ENCODE results near the gene SLC22A23.

DNA sequence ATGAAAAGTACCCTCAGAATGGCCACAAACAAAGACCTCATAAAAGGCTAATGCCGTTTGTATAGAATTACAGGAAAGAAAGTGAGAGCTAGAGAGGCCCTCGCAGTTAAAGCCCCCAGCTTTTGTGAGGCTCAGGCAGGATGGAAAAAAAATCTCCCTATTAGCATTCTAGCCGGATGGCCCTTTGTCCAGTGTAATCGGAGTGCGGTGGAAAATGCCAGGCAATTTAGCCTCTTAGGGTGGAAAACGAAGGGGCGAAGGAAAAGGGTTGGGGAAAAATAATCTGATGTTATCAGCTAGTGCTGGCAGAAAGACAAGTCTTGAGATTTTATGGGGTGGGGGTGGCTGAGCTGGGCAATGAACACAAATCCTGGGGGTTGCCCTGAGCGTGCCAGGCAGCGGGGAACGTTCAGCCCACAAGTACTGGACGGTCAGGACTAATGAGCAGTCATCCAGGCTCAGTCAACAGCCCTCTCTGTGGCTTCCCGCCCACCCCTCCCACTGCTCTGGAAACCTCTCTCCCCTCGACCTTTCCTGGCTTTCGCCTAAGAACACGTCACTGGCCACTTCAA, 105.7 kb downstream of the SLC22A23 start:
- TF ChIP-seq, protein P1, sequence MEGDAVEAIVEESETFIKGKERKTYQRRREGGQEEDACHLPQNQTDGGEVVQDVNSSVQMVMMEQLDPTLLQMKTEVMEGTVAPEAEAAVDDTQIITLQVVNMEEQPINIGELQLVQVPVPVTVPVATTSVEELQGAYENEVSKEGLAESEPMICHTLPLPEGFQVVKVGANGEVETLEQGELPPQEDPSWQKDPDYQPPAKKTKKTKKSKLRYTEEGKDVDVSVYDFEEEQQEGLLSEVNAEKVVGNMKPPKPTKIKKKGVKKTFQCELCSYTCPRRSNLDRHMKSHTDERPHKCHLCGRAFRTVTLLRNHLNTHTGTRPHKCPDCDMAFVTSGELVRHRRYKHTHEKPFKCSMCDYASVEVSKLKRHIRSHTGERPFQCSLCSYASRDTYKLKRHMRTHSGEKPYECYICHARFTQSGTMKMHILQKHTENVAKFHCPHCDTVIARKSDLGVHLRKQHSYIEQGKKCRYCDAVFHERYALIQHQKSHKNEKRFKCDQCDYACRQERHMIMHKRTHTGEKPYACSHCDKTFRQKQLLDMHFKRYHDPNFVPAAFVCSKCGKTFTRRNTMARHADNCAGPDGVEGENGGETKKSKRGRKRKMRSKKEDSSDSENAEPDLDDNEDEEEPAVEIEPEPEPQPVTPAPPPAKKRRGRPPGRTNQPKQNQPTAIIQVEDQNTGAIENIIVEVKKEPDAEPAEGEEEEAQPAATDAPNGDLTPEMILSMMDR (IDR thresholded peaks at IDR 0.05), result no peak
- TF ChIP-seq EP300 (IDR thresholded peaks at IDR 0.05), result no peak
- TF ChIP-seq POLR2A (IDR thresholded peaks at IDR 0.05), result no peak
